Ecto neural progenitor cell (in vitro differentiated cells): Measurements from ENCODE around the gene RNF217.
"Not testable (repeated sequence)": the region's sequence is repeated elsewhere in the genome, so short reads cannot be mapped to it uniquely, and the experiment has no call there.

ENCODE experiments used
- DNase-seq: peaks from one replicate; pipeline ENCODE4 v3.0.0-alpha.2; 2018; ENCODE audit warnings: low spot score

RNF217 gene

GRCh38 chr6:125057392-125058246 is 95.4 kb downstream of the RNF217 start:
- DNase-seq = no peak

DNA sequence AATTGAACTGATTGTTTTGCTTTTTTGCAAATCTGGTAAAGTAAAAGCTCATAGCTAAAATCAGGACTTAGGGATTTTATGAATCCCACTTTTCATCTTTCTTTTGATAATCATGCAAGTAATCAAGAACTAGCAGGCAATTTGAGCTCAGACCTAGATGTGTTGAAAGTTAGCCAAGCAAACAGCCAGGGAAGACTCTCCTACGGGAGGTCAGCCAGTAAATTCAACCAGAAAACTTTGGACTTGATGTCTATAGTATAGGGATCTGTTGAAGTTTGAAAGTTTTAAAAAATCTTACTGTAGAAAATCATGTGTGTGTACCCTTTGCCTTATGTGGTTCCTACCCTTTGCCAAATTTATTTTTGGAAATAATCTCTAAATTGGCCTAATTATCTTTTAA is 96.3 kb downstream of the RNF217 start:
- no peak for DNase-seq

- DNase-seq = no peak
Observed at GRCh38 chr6:125063307-125063706, 101.1 kb downstream of the RNF217 start.

- DNase-seq = no peak
Observed at GRCh38 chr6:125066140-125066539, 103.9 kb downstream of the RNF217 start.

GRCh38 chr6:125066964-125067363 is 104.7 kb downstream of the RNF217 start:
- DNase-seq = no peak

DNA sequence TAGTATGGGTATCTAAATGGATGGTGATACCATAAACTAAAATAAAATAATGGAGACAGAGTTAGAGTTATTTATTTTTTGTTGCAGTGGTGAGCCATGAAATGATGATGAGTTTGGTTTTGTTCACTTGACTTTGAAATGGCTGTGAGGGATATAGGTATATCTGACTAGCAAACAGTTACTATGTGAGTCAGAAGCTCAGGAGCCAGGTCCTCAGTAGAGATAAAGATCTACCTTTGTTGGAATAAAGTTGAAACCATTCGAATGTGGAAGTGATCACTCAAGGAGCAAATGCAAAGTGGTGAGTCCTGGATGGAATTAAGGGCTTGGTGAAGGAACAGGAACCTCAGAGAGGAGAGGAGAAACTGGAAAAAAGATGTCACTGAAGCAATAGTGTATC is 105.3 kb downstream of the RNF217 start:
- DNase-seq = no peak

- DNase-seq = no peak
Observed at GRCh38 chr6:125073071-125073470, 110.8 kb downstream of the RNF217 start.

GRCh38 chr6:125074120-125074519 is 111.9 kb downstream of the RNF217 start:
- no peak for DNase-seq

DNA sequence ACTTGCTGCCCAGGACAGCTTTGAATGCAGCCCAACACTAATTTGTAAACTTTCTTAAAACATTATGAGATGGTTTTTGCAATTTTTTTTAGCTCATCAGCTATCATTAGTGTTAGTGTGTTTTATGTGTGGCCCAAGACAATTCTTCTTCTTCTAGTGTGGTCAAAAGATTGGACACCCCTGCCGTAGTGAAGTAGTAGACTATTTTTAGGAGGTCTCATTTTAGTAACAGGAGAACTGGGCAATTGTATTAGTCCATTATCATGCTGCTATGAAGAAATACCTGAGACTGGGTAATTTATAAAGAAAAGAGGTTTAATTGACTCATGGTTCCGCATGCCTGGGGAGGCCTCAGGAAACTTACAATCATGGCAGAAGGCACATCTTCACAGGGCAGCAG is 112.8 kb downstream of the RNF217 start:
- not testable (repeated sequence) for DNase-seq

GRCh38 chr6:125075741-125076481 is 113.7 kb downstream of the RNF217 start:
- DNase-seq = no peak

DNA sequence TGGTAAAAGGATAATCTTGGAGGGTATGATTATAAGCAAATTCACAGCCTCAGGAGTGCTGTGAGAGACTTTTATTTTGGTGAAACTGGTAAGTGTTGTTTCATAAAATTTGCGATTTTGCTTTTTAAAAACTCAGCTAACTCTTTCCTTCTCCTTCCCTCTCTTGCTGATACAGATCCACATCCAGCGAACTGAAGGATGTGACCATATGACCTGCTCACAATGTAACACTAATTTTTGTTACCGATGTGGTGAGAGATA is 114.2 kb downstream of the RNF217 start:
- no peak for DNase-seq

- no peak for DNase-seq
Observed at GRCh38 chr6:125077453-125077852, 115.2 kb downstream of the RNF217 start.

DNA sequence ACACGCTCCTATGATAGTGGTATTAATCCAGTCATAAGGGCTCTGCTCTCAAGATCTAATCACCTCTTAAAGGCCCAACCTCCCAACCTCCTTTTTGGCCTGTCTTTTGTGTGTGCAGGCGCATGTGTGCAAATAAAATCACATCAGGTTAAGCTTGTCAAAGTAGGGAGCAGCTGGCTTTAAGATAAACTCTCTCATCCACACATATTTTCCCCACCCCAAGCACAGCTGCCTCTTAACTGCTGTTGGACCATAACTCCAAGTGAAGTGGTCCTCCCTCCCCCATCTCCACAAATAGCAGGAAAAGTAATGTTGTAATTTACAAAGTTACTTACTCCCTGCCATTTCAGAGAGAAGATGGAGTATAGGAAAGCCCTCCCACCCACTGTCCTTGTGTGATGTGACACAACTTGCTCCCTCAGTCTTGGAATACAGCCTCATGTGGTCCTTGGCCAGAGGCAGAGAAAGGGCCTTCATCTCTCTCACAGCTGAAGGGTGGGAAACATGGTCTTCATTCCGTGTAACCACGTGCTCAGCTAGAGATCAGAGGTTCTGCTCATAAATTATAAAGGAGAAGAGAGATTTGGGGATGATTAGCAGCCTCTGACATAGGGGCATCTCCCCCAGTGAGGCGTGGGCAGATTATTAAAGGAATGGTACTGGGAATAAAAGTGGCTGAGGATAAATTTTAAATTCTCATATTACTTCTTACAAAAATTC is 116.5 kb downstream of the RNF217 start:
- DNase-seq = no peak

DNA sequence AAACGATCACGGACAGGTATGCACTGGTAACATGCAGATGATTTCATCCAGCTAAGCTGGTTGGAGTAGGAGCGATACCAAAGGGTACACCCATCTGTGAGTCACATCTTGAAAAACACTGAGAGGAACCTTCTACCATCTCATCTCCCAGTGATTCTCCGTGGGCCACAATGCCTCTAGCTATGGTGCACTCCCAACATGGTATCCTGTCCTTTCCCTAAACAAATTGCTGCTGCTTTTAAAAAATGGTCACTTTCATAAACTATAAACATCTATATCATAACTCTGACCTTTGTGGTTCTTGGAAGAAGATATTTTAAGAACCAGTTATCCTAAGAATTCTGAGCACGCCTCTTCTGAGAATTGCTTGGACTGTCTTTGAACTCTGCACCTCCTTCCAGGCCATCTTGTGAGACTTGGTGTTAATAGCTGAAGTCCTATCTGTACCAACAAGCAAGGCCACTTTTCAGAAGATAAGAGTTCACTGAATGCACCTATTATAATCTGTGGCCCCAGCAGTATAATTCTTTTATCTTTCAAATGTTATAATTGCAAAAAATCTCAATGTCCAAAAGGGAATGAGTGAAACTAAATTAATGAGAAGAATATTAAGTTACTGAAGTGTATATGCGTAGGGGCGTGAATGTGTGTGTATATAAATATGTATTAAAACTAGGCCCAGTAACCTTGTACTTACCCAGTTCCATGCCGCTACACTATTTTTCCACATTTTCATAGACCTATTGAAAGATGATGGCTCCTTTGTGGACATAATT is 120.9 kb downstream of the RNF217 start:
- DNase-seq = no peak

DNA sequence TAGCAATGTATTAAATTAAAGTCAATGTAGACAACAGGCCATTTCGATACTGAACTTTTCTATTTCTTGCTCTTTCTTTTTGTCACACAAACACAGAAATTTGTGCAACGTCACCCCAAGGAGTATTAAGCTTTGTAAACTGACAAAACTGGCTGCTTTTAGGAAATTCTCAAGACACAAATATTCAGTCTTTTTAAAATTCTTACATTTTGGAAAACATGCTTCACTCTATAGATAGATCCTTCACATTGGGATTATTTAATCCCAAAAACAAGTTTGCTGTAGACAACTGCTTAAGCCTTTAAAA is 121.4 kb downstream of the RNF217 start:
- DNase-seq = no peak

GRCh38 chr6:125086716-125087115 is 124.5 kb downstream of the RNF217 start:
- DNase-seq = no peak

DNA sequence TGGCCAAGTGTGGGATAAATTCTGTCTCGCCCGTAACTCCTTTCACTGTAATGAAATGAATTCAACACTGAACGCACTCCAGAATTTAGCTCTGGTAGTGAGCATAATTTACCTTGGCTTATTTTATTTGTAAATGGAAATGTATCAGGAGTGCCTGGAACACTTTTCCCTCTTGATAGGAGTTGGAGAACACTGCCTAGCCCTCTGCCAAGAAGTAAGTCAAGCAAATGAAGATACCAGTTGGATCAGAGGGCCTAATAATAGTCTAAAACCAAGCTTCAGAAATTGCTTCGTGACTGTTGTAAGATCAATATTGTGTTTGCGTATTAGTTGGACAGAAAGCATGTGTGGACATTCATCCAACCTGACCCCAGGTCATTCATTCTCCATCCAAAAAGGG is 126.7 kb downstream of the RNF217 start:
- DNase-seq = no peak

GRCh38 chr6:125094563-125094962 is 132.3 kb downstream of the RNF217 start:
- no peak for DNase-seq

DNA sequence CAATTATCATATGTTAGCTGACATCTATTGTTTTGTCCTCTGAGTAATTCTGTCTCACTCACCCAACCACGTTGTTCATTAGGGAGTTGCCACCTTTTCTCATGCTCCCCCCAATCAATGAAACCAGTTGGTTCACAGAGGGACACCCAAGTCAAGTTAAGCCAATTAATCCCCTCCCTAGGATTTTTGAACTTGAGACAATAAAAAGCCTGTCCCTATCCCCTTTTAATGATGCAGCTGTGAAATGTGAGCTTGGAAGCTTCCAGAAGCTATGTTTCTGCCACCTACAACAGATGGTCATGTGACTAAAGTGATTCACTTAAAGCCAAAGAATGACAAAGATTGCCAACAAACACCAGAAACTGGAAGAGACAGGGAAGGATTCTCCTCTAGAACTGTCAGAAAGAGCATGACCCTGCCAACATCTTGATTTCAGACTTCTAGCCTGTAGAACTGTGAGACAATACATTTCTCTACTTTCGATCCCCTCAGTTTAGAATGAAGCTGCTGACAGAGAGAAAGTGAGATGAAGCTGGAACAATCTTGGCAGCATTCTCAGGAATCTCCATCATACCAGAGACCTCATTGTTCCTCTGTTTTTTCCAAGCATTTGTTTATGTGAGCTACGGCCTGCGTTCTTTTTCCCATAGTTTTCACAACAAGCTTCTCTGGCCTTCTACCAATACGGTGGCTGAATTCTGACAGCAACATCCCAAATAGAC is 133.5 kb downstream of the RNF217 start:
- DNase-seq = no peak

DNA sequence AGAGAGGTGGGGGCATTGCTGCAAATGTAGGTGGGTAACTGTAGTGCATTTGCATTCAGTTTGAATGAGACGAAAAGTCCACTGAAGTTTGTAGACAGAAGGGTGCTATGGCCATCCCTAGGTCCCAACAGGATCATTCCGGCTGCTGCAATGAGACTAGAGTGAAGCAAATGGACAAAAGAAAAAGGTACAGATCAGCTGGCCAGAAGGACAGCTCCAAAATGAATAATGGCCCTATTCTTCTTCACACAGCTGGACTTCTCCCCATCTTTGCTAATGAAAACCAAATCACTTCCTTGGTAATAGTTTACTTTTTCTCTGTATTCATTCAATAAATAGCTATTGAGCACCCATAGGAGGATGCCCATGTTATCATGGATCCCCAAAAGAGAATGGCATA is 134.9 kb downstream of the RNF217 start:
- DNase-seq = no peak

DNA sequence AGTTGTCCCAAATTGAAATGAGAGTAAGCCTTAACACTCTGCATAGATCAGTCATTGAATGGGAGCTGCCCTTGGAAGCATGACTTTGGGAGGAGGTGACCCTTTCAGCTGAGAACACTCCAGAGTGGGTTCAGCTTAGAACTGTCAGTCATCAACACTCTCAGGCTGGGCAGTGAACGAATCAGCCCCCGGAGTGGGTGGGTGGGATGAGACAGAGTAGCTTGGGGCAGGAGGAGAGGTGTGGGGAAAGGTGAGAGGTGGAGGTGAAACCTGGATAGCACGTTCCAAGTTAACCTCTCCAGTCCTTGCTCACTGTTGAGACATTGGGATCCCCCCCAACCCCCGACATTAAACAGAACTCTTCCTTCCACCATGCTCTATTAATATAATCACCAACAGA is 136.0 kb downstream of the RNF217 start:
- DNase-seq = no peak
